HepG2 (cell line): ENCODE data around the gene SLC35F3. TPM values are rescaled to one million over a fixed set of nuclear protein-coding genes. Genes with fewer than 3 reads are reported as not detected.

Experiments used
- ATAC-seq: fragments of 200-7000 bp; cut with Tn5 transposase; 3 replicates; pipeline ENCODE4 v1.9.1; 2020; ENCODE audit warnings: mild to moderate bottlenecking, moderate library complexity
- BruUV-seq: library from RNA; stranded (reverse); fragments of 400-500 nt; replicated peaks from 2 replicates; lab custom pipeline; 2021; lab: Mats Ljungman, UMichigan
- CTCF ChIA-PET: fragments of 300-600 bp; formaldehyde crosslinking; extraction: SDS; loops from one replicate; lab custom pipeline; 2021; ENCODE audit warnings: low total read pairs, inconsistent platforms, low intra/inter-chr PET ratio; lab: Yijun Ruan, JAX
- POLR2A ChIA-PET: fragments of 350-600 bp; sonication (Branson Sonifier 250); formaldehyde crosslinking; loops from one replicate; lab custom pipeline; 2020; ENCODE audit warnings: antibody characterized with exemption, inconsistent platforms; lab: Yijun Ruan, JAX
- DNase-seq: peaks from one replicate; pipeline ENCODE4 v3.0.0-alpha.2; 2015; ENCODE audit warnings: low spot score
- FAIRE-seq: peaks from 3 replicates; lab custom pipeline; 2011; peaks lifted over from hg19 to GRCh38; lab: Jason Lieb, UNC
- H2AFZ ChIP-seq: one replicate; pipeline ENCODE4 v1.6.1; 2011; ENCODE audit warnings: low read length, inconsistent platforms
- H3K27ac ChIP-seq: fragments of 300-600 bp; 3 replicates; pipeline ENCODE4 v1.8.0; 2011; ENCODE audit warnings: mixed run types, mild to moderate bottlenecking, mixed read lengths, low read length, inconsistent platforms; ENCODE audit not compliant: insufficient read depth; ENCODE audit errors: extremely low read length
- H3K27me3 ChIP-seq, 2 experiments: fragments of 200-600 bp in 1 of 2; 2 replicates in 1 of 2; 3 replicates in 1 of 2; pipeline versions ENCODE4 v1.6.0 to v1.8.0; 2011; ENCODE audit warnings: low read length in 2 of 2, mild to moderate bottlenecking in 2 of 2, moderate library complexity in 2 of 2, inconsistent platforms in 1 of 2; ENCODE audit not compliant: insufficient read depth in 2 of 2, control insufficient read depth in 1 of 2
- H3K36me3 ChIP-seq, 2 experiments: fragments of 200-600 bp in 1 of 2; replicated peaks in 1 of 2; 2 replicates in 1 of 2; 3 replicates in 1 of 2; pipeline versions ENCODE4 v1.5.1 to v1.8.0; 2011; ENCODE audit warnings: low read length in 2 of 2, inconsistent platforms in 1 of 2; ENCODE audit not compliant: insufficient read depth in 2 of 2, control insufficient read depth in 1 of 2
- H3K4me1 ChIP-seq: 2 replicates; pipeline ENCODE4 v1.5.1; 2012; ENCODE audit warnings: low read length, inconsistent platforms; ENCODE audit not compliant: insufficient read depth
- H3K4me2 ChIP-seq: 2 replicates; pipeline ENCODE4 v1.6.0; 2011; ENCODE audit warnings: low read depth, low read length, inconsistent platforms
- H3K4me3 ChIP-seq, 3 experiments: fragments of 200-600 bp in 1 of 3; sonication (generic), shearing (Covaris generic) in 1 of 3; replicated peaks in 1 of 3; 2 replicates each; pipeline ENCODE4 v1.5.1; 2011 to 2016; ENCODE audit warnings: low read length in 3 of 3, inconsistent platforms in 2 of 3, low read depth in 2 of 3, mild to moderate bottlenecking in 2 of 3, control low read depth in 1 of 3, mixed read lengths in 1 of 3; ENCODE audit not compliant: insufficient read depth in 1 of 3
- H3K79me2 ChIP-seq: one replicate; pipeline ENCODE4 v1.6.1; 2011; ENCODE audit warnings: low read length, inconsistent platforms; ENCODE audit not compliant: insufficient read depth
- H3K9ac ChIP-seq: 2 replicates; pipeline ENCODE4 v1.6.0; 2011; ENCODE audit warnings: mild to moderate bottlenecking, low read depth, low read length, inconsistent platforms; ENCODE audit not compliant: insufficient read depth
- H3K9me3 ChIP-seq: 2 replicates; pipeline ENCODE4 v1.5.1; 2012; ENCODE audit warnings: mild to moderate bottlenecking, low read length
- H4K20me1 ChIP-seq: 2 replicates; pipeline ENCODE4 v1.6.0; 2011; ENCODE audit warnings: inconsistent platforms, mild to moderate bottlenecking, low read length, moderate library complexity; ENCODE audit not compliant: insufficient read depth
- CC2D1A ChIP-seq: sonication (generic); formaldehyde crosslinking; IDR thresholded peaks from 2 replicates; pipeline ENCODE4 v1.8.1; 2023; ENCODE audit warnings: mild to moderate bottlenecking, missing genetic modification reagents
- GLMP ChIP-seq: sonication (generic); formaldehyde crosslinking; IDR thresholded peaks from 2 replicates; pipeline ENCODE4 v1.9.0; 2021; ENCODE audit warnings: missing genetic modification reagents, mild to moderate bottlenecking, borderline replicate concordance
- HINFP ChIP-seq: sonication (generic); formaldehyde crosslinking; IDR thresholded peaks from 2 replicates; pipeline ENCODE4 v1.4.0; 2020; ENCODE audit warnings: low read depth, mild to moderate bottlenecking, missing genetic modification reagents
- RCOR2 ChIP-seq: IDR thresholded peaks from 2 replicates; pipeline ENCODE4 v1.6.1; 2016; ENCODE audit warnings: missing biosample characterization, missing genetic modification reagents
- ZNF3 ChIP-seq: IDR thresholded peaks from 2 replicates; pipeline ENCODE4 v1.7.0; 2017; ENCODE audit warnings: inconsistent platforms
- ZNF709 ChIP-seq: sonication (generic); formaldehyde crosslinking; IDR thresholded peaks from 2 replicates; pipeline ENCODE4 v1.5.0; 2020; ENCODE audit warnings: mild to moderate bottlenecking, missing genetic modification reagents
- WGBS: methylation state at CpG from one replicate; pipeline ENCODE4 v1.1.6; 2017; ENCODE audit warnings: low lambda C conversion rate; 5-methylcytosine and 5-hydroxymethylcytosine counted together
- in situ Hi-C: cut with HindIII; loops from 2 replicates; pipeline ENCODE4 v1.10.0; 2017; ENCODE audit warnings: low pct_unique_long_range_greater_than_20kb; ENCODE audit not compliant: extremely low pct_ligation_motif_present
- intact Hi-C: fragments of 100-400 bp; cut with micrococcal nuclease; formaldehyde crosslinking; loops from one replicate; pipeline ENCODE4 v1.10.0; 2022; ENCODE audit not compliant: unreplicated experiment
- polyA plus RNA-seq, 8 experiments: library from polyadenylated mRNA; depleted of rRNA in 3 of 8; stranded (reverse) in 7 of 8; unstranded in 1 of 8; fragments of >200 nt; fragmentation: Illumina TruSeq in 4 of 8; extraction: Trizol in 4 of 8; gene quantifications; 2 replicates each; pipeline versions ENCODE4 v1.2.1 to v1.2.3, GENCODE V29; 2011 to 2016; ENCODE audit warnings: low read depth in 4 of 8, missing spikeins in 1 of 8, mixed read lengths in 1 of 8; ENCODE audit not compliant: insufficient read depth in 1 of 8
- total RNA-seq, 5 experiments: library from RNA; depleted of rRNA; stranded (reverse); fragments of >200 nt; fragmentation: Illumina TruSeq; extraction: Trizol; gene quantifications; 2 replicates each; pipeline ENCODE4 v1.2.3, GENCODE V29; 2016; ENCODE audit warnings: low read depth in 1 of 5
- TF ChIP-seq, protein P1 (sequence below): IDR thresholded peaks from 2 replicates; pipeline ENCODE4 v1.6.1; 2016; ENCODE audit warnings: low read depth, missing genetic modification reagents, missing compliant biosample characterization

Gene SLC35F3
- total and polyA plus RNA-seq, 2 of the 13 experiments (the other 11 are each of a cell fraction or from before 2014, with no cell fraction given), result not detected

DNA sequence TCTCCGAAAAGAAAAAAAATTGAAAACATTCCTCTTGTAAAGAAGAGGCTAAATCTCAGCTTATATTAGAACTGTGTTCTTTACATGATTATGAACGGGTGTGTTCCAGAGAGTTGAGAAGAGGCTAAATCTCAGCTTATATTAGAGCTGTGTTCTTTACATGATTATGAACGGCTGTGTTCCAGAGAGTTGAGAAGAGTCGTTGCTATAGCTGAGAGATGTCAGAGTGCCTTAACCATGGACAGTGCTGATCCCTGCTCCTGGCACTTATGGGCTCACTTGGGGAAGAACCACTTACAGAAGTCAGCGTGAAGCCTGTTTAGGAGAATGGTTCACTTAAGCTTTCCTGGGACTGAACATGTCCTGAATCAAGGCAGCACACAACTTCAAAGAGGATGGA, 35.0 kb downstream of the SLC35F3 start:
- in situ Hi-C loops (no loop called here), intact Hi-C loops (no loop called here)
- H4K20me1 ChIP-seq, result no peaks in the 10 kb centered on the region
- no peaks in the 10 kb centered on the region for H3K27me3 ChIP-seq
- H3K4me3 ChIP-seq, result no peak overlapping the region
- TF ChIP-seq GLMP (CRISPR knock-in tag) (no peak), HINFP (CRISPR knock-in tag) (no peak), ZNF709 (CRISPR knock-in tag) (no peak), CC2D1A (CRISPR knock-in tag) (no peak), ZNF3 (CRISPR knock-in tag) (no peak), RCOR2 (CRISPR knock-in tag) (no peak)
- TF ChIP-seq, protein P1, sequence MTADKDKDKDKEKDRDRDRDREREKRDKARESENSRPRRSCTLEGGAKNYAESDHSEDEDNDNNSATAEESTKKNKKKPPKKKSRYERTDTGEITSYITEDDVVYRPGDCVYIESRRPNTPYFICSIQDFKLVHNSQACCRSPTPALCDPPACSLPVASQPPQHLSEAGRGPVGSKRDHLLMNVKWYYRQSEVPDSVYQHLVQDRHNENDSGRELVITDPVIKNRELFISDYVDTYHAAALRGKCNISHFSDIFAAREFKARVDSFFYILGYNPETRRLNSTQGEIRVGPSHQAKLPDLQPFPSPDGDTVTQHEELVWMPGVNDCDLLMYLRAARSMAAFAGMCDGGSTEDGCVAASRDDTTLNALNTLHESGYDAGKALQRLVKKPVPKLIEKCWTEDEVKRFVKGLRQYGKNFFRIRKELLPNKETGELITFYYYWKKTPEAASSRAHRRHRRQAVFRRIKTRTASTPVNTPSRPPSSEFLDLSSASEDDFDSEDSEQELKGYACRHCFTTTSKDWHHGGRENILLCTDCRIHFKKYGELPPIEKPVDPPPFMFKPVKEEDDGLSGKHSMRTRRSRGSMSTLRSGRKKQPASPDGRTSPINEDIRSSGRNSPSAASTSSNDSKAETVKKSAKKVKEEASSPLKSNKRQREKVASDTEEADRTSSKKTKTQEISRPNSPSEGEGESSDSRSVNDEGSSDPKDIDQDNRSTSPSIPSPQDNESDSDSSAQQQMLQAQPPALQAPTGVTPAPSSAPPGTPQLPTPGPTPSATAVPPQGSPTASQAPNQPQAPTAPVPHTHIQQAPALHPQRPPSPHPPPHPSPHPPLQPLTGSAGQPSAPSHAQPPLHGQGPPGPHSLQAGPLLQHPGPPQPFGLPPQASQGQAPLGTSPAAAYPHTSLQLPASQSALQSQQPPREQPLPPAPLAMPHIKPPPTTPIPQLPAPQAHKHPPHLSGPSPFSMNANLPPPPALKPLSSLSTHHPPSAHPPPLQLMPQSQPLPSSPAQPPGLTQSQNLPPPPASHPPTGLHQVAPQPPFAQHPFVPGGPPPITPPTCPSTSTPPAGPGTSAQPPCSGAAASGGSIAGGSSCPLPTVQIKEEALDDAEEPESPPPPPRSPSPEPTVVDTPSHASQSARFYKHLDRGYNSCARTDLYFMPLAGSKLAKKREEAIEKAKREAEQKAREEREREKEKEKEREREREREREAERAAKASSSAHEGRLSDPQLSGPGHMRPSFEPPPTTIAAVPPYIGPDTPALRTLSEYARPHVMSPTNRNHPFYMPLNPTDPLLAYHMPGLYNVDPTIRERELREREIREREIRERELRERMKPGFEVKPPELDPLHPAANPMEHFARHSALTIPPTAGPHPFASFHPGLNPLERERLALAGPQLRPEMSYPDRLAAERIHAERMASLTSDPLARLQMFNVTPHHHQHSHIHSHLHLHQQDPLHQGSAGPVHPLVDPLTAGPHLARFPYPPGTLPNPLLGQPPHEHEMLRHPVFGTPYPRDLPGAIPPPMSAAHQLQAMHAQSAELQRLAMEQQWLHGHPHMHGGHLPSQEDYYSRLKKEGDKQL (CRISPR knock-in tag), result no peak
- H3K9me3 ChIP-seq, result no peaks in the 10 kb centered on the region
- H3K4me2 ChIP-seq, result no peak overlapping the region
- H2AFZ ChIP-seq, result no peak overlapping the region
- POLR2A ChIA-PET, result no interaction called here
- 3% methylated on average over 5 of the region's 5 CpGs for WGBS
- no peak overlapping the region for H3K9ac ChIP-seq
- FAIRE-seq (no peak), ATAC-seq (no peak), DNase-seq (no peak)
- no peaks in the 10 kb centered on the region for H3K79me2 ChIP-seq
- CTCF ChIA-PET, result no interaction called here
- H3K27ac ChIP-seq, result no peak overlapping the region
- no TSS peak for BruUV-seq
- no peaks in the 10 kb centered on the region for H3K36me3 ChIP-seq
- no peaks in the 10 kb centered on the region for H3K4me1 ChIP-seq
